Measurements from ENCODE around the gene DBX1. TPM values are rescaled to one million over a fixed set of nuclear protein-coding genes. Genes with fewer than 3 reads are reported as not detected.

The DBX1 gene
- total RNA-seq, 6 donors from 2014 or later = not detected

DNA sequence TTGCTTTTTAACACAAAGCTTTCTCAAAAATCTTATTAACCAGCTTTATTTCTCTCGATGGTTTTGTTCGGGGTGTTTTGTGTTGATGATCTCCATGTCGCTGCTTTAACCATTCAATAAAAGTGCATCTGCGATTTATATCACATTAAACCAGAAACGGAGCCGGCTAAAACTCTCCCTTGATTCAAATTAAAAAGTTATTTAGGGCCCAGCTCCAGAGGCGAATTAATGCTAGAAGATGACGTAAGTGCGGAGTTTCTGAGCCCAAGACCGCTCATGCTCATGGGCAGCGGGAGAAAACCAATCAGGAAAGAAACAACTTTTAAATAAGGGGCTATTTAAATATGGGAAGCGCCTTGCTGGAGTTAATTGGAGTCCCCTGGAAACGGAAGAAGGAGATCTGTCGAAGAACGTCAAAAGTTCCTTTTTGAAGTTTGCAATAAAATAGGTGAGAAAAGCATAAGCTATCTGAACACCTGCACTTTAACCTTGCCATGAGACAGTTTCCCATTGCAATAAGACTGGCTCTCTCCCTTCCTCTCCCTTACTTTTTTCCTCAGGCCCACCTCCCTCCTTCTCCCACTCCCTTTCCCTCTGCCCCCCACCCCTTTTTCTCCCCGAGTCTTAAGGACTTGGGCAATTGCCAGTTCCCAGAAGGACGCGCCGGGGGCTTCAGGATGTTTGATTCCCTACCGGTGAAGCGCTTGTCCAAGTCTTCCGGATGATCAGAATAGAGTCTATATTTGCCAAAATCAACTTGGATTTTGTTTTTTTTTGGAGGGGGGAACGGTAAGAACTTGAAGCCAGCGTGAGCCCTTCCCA, 1.9 kb upstream of the DBX1 start:
- H3K27me3 ChIP-seq = peaks cover 3 to 83% (median 41%) of the 10 kb centered on the region in 4 donors
- DNase-seq = no peak
- H3K27ac ChIP-seq = no peak overlapping the region
- 6 to 7% methylated on average over 24 of the region's 24 CpGs for WGBS, 2 donors
- H3K4me1 ChIP-seq = peaks cover 13 to 29% (median 18%) of the 10 kb centered on the region in 4 donors
- H3K9me3 ChIP-seq = no peaks in the 10 kb centered on the region
- no peaks in the 10 kb centered on the region for H3K36me3 ChIP-seq
- no peak for ATAC-seq (ENCODE audit: low FRiP score in 2 of 2)
- TF ChIP-seq POLR2A (IDR thresholded peaks at IDR 0.05) = no peak
- no peak for TF ChIP-seq POLR2AphosphoS5 (IDR thresholded peaks at IDR 0.05)
- no peak for TF ChIP-seq EP300 (IDR thresholded peaks at IDR 0.05)
- TF ChIP-seq CTCF (IDR thresholded peaks at IDR 0.05) = no peak
- no peak overlapping the region for H3K4me3 ChIP-seq

- Histone ChIP-seq H3K27me3 (peaks cover 8 to 91% (median 47%) of the 10 kb centered on the region in 4 donors), H3K27ac (no peak overlapping the region), H3K4me1 (peaks cover 21 to 36% (median 26%) of the 10 kb centered on the region in 4 donors), H3K4me3 (no peak overlapping the region), H3K36me3 (no peaks in the 10 kb centered on the region), H3K9me3 (no peaks in the 10 kb centered on the region)
- 5 to 10% methylated on average over 18 to 28 of the region's 29 CpGs for WGBS, 2 donors
- ATAC-seq (ENCODE audit: low FRiP score in 2 of 2) (no peak), DNase-seq (peak in 1 of 2 donors; percentile 24)
- no peak for TF ChIP-seq CTCF (IDR thresholded peaks at IDR 0.05)
- TF ChIP-seq EP300 (IDR thresholded peaks at IDR 0.05) = no peak
- no peak for TF ChIP-seq POLR2A (IDR thresholded peaks at IDR 0.05)
- TF ChIP-seq POLR2AphosphoS5 (IDR thresholded peaks at IDR 0.05) = no peak
Observed at GRCh38 chr11:20161230-20161918, 1.1 kb upstream of the DBX1 start.

DNA sequence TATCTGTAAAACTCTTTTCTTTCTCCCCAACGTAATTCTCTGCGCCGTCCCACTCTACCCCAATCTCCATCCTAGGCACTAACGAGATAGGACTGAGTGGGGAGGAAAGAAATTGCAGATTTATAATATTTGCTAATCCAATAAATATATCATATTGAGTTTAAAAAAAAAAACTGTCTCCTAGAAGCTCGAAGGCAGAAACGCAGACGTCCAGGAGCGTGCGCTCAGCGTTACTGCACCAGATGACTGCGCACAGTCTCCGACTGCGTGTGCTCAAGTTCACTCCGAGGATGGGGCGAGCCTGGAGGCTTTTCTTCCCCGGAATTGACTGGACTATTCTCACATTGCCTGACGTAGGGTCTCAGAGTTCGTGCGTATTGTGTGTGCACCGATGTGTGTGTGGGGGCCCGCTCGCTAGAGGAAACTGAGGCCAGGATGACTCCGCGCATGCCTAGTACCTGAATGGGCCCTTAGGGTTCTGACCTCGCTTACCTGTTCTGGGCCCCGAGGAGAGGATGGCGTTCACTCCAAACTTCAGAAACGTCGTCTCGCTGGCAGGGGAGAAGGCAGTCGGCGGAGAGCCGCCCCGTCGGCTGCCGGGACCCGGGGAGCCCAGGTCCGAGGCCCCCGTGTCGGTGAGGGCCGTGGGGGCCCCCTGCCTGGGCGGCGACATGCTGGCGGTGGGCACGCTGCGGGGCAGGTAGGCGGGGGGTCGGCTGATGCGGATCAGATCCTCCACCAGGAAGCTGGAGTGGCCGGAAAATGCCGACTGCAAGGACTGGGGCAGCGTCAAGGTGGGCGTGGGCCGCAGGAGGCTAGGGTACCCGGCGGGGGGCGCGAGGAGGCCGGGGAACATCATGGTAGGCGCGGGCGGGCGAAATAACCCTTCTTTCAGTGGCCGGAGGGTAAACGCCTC, 551 bp downstream of the DBX1 start:
- H3K27ac ChIP-seq = no peak overlapping the region
- H3K9me3 ChIP-seq = no peaks in the 10 kb centered on the region
- H3K4me3 ChIP-seq = no peak overlapping the region
- H3K4me1 ChIP-seq = peaks cover 25 to 41% (median 29%) of the 10 kb centered on the region in 4 donors
- peaks cover 8 to 85% (median 52%) of the 10 kb centered on the region in 4 donors for H3K27me3 ChIP-seq
- DNase-seq = peak in 1 of 2 donors; percentile 69
- TF ChIP-seq EP300 (IDR thresholded peaks at IDR 0.05) = no peak
- no peak for TF ChIP-seq POLR2AphosphoS5 (IDR thresholded peaks at IDR 0.05)
- 4 to 11% methylated on average over 19 to 63 of the region's 65 CpGs for WGBS, 2 donors
- no peaks in the 10 kb centered on the region for H3K36me3 ChIP-seq
- ATAC-seq (ENCODE audit: low FRiP score in 2 of 2) = no peak

- H3K27me3 ChIP-seq = peaks cover 8 to 80% (median 47%) of the 10 kb centered on the region in 4 donors
- ATAC-seq (ENCODE audit: low FRiP score in 2 of 2) (peak; percentile 56 to 58), DNase-seq (peak; percentile 26 to 42)
- no peak overlapping the region for H3K27ac ChIP-seq
- H3K4me1 ChIP-seq = peaks cover 22 to 36% (median 24%) of the 10 kb centered on the region in 4 donors
- 7 to 11% methylated on average over 28 to 33 of the region's 33 CpGs for WGBS, 2 donors
- no peaks in the 10 kb centered on the region for H3K36me3 ChIP-seq
- H3K9me3 ChIP-seq = no peaks in the 10 kb centered on the region
- no peak for TF ChIP-seq POLR2A (IDR thresholded peaks at IDR 0.05)
- TF ChIP-seq POLR2AphosphoS5 (IDR thresholded peaks at IDR 0.05) = no peak
- TF ChIP-seq EP300 (IDR thresholded peaks at IDR 0.05) = no peak
- TF ChIP-seq CTCF (IDR thresholded peaks at IDR 0.05) = no peak
- H3K4me3 ChIP-seq = no peak overlapping the region
Observed at GRCh38 chr11:20158597-20159257, 1.5 kb downstream of the DBX1 start.
